Measurements from ENCODE around the gene CDH23.

CDH23 gene

DNA sequence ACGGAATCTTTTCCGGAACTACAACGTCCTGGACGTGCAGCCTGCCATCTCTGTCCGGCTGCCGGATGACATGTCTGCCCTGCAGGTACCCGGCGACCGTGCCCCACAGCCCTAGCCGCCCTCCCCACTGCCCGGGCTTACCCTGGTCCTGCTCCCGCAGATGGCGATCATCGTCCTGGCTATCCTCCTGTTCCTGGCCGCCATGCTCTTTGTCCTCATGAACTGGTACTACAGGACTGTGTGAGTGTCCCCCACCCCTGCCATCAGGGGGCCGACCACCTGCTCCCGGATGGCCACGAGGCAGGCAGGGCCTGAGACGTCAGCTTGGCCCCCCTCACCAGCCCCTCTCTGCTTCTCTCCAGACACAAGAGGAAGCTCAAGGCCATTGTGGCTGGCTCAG, 414.6 kb downstream of the CDH23 start:
- DNase-seq: no peak

DNA sequence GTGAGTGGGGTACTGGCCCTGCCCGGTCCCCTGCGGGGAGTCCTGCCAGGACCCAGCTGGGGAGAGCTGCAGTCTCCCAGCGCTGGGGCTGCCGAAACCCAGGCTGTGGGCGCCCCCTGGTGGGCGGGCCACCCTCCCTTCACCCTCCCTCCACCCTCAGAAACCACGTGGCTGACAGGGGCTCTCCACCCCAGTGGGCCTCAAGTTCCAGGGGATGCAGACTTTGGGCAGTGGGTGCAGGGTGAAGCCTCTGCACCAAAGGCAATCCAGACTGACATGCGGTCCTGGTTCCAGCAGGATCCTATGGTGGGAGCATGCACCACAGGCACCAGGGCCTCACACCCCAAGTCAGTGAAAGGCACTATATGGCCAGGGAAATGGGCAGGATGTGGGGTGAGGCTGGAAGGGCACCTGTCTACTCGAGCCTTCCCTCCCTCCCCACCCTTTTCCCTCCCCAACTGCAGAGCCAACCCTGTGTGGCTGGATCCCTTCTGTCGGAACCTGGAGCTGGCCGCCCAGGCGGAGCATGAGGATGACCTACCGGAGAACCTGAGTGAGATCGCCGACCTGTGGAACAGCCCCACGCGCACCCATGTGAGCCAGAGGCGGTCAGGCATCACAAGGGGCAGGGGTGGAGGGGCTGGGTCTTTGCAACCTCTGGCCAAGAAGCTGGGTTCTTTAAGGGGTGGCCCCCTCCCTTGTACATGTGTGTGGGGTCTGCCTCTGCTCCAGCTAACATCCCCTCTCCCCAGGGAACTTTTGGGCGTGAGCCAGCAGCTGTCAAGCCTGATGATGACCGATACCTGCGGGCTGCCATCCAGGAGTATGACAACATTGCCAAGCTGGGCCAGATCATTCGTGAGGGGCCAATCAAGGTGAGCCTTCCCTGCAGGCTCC, 415.5 kb downstream of the CDH23 start:
- no peak for DNase-seq

DNA sequence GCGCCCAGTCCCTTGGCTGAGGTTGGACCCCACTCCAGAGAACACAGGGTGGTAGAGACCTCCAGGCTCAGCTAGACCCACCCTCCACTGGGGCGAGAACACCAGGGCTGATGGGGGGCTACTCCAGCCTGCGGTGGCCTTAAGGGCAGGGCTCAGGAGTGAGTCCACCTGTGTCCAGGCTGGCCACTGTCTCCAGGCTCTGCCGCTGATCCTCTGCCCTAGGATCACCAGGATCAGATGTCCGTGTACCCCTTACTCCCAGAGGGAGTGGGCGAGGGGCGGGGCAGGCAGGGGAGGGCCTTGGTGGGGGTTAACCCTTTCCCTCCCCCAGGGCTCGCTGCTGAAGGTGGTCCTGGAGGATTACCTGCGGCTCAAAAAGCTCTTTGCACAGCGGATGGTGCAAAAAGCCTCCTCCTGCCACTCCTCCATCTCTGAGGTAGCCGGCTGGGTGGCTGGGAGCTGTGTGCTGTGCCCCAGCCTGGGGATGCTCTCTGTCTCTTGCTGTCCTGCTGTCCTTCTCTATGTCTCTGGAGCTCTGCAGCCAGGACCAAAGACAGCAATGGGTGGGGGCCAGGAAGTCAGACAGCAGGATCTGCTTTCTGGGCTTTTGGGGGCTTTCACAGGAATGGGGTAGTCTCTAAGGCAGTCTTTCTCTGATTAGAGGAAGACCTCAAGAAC, 416.3 kb downstream of the CDH23 start:
- no peak for DNase-seq

DNA sequence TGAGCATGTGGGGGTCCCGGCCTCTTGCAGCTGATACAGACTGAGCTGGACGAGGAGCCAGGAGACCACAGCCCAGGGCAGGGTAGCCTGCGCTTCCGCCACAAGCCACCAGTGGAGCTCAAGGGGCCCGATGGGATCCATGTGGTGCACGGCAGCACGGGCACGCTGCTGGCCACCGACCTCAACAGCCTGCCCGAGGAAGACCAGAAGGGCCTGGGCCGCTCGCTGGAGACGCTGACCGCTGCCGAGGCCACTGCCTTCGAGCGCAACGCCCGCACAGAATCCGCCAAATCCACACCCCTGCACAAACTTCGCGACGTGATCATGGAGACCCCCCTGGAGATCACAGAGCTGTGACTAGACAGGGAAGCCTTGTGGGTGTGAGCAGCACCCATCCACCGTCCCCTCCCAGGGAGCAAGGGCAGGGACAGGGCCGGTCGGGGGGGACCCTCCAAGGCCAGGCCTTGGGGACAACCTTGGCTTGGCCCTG, 418.2 kb downstream of the CDH23 start:
- DNase-seq: no peak

DNA sequence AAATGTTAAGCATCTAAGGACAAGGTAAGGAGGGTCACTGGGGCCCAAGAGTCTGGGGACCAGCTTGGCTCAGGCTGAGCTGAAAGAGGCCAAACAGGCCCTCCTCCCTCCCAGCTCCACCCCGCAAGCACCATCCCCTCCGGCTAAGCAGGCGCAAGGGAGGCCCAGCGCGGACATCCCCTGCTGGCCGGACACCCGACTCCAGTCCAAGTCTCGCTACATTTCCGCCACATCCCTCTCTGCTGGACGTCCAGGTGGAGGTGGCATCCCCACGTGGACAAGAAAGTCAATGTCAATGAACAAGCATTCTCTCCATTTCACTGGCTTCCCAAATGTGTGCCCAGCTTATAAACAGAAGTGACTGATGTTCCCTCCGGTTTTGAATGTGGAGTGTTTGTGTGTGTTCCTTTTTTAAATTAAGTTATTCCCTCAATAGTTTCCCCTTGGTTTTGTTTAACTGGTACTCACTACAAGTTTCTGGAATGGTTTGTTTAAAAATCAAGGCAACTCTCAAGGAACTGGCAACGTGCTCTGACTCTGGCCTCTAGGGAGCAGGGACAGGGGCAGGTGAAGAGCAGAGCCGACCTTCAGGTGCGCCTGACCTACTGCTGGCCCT, 418.9 kb downstream of the CDH23 start:
- DNase-seq: no peak

DNA sequence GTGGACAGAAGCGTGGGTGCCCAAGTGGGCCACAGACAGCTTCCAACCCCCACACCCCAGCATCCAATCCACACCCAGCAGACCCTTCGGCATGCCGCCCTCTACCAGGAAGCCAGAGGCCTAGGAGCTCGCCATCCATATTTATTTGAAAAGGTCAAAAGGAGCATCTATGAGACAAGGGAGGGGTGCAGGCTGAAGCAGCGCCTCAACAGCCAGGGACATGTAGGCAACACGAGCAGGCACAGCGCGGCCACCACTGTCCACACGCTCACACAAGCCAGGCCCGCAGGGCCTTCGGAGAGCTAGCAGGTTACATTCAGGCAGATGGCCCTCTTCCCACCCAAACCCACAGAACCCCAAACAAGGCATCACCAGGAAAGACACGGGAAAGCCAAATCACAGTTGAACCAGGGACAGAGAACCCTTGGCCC, 419.7 kb downstream of the CDH23 start:
- DNase-seq: no peak

DNA sequence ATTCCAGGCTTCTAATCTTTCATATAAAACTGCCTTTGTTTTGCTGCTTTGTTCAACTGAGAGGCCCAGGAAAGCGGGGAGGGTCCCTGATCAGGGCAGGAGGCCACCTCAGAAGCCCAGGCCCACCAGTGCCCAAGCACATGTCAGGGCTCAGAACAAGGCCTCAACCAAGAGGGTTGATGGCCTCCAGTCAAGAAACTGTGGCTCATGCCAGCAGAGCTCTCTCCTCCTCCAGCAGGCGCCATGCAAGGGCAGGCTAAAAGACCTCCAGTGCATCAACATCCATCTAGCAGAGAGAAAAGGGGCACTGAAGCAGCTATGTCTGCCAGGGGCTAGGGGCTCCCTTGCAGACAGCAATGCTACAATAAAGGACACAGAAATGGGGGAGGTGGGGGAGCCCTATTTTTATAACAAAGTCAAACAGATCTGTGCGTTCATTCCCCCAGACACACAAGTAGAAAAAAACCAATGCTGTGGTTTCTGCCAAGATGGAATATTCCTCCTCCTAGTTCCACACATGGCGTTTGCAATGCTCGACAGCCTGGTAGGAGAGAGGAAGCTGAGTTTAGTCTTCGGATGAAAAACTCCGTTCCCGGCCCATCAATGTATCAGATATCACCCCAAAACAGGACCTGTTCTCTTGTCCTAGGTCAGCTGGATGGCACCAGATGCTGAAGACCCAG, 420.4 kb downstream of the CDH23 start:
- DNase-seq: no peak

DNA sequence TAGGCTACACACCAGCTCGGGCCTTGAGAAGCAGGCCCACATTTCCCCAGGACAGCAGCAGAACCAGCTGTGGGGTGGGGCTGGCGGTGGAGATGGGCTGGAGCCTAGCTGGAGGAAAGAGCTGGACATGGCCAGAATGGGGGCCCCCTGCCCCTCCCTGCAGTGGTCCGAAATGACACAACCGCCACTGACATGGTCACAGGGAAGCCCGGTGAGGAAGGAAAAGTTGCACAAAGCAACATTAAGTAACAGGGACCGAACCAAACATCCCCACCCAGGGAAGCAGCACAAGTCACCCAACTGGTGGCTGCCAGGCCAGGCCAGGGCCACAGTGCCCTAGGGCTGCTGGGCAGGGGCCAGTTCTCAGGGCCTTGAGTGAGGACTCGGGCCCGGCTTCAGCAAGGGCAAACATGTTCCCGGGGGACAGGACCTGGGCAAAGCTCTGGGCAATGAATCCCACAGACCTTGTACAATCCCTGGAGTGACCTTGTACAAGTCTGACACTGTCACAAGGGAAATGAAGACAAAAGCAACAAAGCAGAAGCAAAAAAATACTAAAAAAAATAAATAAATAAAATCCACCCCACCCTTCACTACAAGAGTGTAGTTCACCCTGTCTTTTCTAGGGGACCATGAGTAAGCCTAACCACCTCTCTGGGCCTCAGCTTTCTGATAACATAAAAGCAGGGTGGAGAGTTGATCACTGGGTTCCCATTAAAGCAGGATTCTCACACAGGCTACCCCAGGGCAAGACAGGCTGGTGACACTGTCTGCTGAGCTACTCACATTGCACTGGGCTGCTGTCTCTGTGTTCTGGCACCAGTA, 421.3 kb downstream of the CDH23 start:
- DNase-seq: no peak

DNA sequence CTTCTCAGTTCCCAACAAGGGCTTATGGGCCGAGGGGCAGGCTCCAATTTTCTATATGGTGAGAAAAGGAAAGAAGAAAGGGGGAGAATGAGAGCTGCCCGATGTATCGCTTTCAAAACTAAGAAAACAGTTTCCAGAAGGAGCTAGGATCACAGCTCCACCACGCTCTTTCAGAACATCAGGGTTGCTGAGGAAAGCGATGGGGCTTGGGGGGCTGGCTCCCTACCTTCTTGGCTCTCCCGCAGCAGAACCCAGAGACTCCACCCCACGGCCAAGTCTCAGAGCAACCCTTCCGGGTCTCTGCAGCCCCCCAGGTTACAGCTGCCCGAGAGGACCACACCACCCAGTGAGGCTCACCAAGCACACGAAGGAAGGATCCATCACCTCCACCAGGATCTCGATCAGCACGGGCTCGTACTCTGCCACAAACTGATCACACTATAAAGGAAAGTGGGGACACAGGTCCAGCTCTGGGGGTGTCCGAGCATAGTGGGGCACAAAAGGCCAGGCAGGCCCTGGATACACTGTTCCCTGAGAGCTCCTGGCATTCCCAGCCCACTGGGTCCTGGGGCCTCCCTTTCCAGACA, 422.0 kb downstream of the CDH23 start:
- DNase-seq: no peak

DNA sequence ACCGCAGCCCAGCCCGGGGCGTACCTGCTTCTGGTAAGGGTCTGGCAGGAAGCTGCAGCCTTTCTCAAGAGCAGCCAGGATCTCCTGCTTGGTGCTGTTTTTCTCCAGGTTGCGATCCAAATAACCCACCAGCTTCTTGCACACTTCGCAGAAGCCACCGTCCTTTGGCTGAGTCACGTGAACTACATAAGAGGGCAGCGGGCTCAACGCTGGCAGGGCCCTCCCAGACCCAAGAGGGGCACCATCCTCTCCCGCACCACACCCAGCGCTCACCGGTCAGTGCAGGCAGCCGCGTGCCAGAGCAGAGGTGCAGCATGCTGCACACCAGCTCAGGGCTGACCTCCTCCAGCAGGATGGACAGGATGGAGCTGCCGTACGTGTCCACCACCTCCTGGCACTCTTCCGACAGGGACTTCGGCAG, 422.7 kb downstream of the CDH23 start:
- DNase-seq: no peak

DNA sequence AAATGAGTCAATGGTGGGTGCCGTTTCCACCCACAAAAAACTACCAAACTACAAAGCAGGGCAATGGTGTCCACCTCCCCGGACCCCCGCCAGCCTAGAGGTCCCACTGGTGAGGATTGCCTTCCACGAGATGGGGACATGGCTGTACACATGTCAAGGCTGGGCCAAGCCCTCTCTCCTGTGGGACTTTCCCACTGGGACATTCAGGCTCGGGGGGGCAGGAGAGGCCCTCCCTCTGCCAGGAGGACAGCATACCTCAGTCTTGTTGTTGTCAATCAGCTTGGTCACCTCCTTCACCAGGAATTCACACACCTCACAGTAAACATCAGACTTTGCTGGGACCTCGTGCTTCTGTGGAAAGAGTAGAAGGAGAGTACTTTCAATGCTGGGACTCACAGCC, 423.3 kb downstream of the CDH23 start:
- DNase-seq: no peak

DNA sequence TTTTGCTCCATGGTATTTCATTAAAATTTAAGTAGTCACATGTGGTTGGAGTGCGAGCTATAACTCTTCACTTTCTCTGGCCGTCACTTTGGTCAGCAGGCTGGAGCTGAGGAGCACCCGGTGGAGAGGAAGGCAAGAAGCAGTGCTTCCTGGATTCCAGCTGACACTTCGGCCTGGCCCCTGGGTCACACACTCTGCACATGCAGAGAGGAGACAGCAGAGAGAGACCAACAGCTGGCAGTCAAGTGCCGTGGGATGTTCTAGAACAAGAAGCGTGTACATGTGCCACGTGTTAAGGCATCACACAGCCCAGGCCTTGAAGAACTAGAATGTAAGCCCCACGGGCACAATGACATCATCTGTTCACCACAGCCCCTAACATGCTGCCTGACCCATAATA, 424.2 kb downstream of the CDH23 start:
- DNase-seq: no peak

DNA sequence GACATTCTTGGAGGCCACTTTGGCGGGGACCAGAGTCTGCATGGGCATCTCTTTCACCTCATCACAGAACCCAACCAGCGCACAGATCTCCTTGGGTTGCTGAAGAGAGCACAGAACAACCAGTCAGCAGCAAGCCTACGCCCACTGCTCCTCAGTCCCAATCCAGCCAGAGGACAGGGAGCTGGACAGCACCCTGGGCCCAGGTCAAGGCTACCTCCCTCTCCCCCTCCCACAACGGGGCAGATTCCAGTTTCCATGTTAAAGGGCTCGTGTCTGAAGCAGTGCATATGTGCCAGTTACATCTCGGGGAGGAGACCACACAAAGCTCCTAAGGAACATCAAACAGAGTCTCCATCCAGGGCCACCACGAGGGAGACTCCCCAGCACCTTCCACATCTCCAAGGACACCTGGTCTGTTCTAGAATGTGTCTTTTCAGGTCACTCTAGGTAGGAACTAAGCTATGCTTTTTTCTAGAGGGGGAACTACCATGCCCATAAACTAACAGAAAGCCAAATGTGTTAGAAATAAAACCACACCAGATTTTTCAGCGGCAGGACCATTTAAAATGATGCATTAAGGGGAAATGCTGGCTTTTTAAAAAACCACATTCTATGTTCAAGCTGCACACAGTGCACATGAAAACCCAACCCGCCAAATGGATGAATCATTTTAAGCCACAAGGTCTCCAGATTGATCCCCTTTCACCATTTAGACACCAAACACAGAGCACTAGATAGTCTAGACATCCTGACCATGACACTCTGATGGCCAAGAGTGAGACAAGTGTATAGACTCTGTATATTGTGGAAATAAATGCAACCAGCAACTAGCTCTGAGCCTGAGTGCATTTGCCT, 425.4 kb downstream of the CDH23 start:
- no peak for DNase-seq

DNA sequence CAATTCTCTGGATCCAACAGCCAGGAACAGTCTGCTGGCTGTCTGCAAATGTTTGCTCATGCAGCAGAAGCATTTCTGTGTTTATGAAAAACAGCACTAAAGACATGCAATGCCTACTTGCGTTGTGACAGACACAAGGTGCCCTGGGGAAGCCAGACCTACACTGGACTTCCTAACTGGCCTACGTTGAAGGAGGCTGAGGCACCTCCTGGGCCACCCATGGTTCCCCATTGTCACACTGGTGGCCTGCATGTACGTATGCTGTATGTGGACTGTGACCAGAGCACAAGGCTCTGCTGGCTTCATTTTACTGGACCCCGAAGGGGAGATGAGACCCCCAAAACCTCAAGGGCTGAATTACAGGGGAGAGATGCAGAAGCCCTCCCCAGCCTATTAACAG, 426.6 kb downstream of the CDH23 start:
- no peak for DNase-seq

DNA sequence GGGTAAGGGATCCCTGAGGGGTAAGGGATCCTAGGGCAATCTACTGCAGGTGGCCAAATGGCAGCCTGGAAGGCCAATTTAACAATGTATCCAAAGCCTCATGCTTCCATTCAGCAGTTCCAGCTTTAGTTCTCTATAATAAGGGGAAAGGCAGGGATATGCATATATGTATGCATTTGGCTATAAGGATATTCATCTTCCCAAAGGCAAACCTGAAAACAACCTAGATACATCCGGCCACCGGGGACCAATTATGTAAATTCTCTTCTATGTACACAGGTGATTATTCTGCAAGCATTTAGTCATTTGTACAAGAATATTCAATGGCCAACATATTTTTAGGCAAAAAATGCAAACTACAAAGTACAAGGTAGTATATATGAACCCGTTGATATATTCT, 427.6 kb downstream of the CDH23 start:
- no peak for DNase-seq

DNA sequence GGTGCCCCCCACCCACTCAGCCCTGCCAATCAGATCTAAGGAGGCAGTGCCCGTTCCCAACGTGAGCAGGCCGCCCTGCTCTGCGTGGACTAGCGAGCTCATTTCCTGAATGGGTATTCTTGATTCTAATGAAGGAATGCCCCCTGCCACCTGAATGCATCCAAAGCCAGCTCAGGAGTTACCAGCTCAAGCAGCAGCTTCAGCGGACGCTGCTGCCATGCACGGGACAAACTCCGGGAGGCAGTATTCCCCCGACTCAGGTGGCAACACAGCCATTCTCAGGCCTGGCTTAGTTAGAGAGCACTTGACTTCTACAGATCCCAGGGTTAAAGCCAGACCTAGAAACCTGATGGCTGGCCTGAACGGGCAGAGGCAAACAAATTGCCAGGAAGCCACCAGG, 428.5 kb downstream of the CDH23 start:
- no peak for DNase-seq

DNA sequence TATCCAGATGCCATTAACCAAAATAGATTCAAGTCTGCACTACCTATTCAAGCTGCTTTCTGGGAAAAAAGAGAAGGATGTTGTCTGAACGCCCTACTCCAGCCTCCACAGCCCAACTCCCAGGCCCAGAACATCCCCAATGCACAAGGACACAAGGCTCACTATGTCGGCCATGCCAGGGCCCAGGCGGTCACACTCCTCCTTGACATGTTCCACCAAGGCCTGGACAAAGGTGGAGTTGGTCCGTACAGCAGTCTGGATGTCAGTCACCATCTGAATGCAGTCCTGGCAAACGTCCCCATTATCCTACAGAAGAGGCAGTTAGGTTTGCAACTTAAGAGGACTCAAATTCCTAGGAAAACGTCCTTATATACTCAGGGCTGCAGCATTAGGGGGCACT, 431.1 kb downstream of the CDH23 start:
- no peak for DNase-seq

DNA sequence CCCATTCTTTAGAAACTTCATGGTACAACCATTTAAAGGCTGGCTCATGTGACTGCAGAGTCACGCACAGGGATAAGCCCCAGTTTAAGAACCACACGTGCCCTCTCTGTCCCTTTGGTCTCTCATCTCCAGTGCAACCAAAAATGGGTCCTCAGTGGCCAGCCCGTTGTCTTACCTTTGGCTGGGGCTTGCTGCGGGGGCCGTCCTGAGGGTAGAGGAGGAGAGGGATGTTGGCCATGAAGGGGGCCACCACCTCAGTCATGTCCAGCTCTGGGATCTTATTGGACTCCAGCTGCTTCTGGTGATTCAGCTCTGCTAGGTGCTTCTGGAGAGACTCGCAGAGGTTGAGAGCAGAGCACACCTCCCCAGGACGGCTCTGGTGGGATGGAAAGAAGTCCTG, 432.0 kb downstream of the CDH23 start:
- DNase-seq: no peak

DNA sequence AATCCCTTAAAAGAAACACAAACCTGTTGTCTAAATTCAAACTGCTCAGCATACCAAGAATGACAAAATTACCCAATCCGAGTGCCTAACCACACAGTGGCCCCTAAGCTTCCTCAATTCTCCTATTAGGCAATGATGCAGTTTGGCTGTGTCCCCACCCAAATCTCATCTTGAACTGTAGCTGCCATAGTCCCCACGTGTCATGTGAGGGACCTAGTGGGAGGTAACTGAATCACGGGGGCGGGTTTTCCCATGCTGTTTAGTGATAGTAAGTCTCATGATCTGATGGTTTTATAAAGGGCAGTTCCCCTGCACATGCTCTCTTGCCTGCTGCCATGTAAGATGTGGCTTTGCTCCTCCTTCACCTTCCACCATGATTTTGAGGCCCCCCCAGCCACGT, 432.5 kb downstream of the CDH23 start:
- DNase-seq: no peak

DNA sequence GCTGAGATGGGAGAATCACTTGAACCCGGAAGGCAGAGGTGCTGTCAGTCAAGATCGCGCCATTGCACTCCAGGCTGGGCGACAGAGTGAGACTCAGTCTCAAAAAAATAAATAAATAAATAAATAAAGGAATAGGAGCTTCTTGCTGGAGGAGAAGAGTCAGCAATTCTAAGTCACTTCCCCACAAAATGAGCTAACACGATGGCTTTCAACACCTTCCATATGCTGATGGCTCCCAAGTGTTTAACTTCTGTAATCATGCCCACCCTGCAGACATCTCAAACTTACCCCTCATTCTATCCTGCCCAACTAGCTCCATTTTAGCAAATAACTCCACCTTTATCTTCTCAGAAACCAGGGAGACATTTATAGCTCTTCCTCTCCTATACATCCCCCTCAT, 433.2 kb downstream of the CDH23 start:
- no peak for DNase-seq

DNA sequence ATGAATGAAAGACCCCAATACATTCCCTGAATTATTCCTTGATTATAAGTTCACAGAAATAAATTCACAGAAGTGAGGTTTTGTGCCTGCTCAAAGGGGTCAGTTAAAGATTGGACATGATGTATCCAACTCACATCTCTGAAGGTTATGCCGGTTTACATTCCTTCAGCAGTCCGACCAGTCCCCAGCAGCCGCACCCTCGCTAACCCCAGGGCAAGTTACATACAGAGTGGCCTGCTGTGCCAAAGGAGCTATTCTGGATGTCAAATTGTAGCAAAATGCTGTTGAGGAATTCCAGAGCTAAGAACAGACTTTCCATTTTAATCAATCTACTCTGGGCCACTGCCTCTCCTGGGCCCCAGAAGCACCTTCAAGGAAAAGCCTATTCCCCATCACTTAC, 434.0 kb downstream of the CDH23 start:
- no peak for DNase-seq
